Effector CD4-positive, alpha-beta T cell (primary cell): ENCODE results near the gene USP49.

Source experiments
- DNase-seq: peaks from one replicate; pipeline ENCODE4 v3.0.0-alpha.2; 2020

The USP49 gene

DNA sequence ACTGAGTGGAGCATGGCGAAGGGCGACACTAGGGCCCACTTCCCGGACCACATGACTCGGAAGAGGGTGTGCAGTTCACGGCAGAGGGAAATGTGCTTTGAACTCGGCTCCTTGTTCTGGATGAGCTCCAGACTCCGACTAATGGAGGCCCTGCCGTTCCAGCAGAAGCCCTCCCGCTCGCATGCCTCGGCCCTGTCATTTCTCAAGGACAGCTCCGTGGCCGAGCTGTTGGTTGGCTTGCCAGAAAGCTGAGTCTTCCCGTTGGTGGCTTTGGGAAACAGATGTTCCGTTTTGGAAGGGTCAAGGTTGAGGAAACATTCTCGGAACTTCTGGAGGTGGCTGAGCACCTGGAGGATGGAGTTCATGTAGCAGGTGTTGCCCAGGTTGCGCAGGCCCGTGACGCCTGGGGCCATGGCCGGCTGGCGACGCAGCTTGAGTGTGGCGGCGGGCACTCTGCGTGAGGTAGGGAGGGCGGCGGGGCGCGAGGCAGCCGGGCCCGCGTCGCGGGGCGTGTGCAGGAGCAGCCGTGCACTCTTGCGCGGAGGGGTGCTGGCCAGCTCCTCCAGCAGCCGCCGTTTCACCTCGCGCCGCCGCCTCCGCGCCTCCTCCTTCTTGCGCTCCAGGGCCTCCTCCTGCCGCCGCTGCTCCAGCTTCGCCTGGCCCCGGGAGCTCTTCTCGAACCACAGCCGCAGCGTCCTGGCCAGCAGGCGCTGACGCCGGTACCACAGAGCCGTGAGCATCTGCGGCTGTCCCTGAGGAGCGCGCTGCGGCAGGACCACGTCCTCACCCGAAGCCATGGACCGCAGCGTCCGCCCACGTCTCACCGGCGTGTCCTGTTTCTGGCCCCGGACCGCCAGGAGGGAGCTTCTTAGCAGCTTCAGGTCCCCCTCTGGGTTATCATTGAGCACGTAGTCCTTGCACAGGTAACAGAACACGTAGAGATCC is 89.1 kb downstream of the USP49 start:
- DNase-seq = no peak

GRCh38 chr6:41801380-41801779 is 93.8 kb downstream of the USP49 start:
- no peak for DNase-seq

- DNase-seq = no peak
These were observed 95.6 kb downstream of the USP49 start for GRCh38 chr6:41799559-41799911.

GRCh38 chr6:41798901-41799558 is 96.1 kb downstream of the USP49 start:
- no peak for DNase-seq

DNA sequence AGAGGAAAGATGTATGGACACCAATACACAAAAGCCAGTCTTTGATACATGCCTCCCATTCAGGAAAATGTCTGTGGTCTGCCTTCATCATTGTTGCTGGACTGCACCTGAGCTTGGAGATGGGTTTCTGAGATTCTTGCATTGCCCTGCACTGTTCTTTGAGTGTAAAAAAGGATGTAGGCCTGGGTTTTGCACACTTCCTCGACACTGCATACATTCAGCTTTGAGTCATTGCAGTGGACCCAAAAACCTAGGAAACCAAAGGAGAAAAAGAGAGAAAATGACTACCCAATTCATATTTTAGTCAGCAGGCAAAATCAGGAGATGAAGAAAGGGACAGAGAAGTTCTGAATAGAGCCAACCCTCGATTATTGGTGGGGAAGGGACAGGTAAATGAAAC is 98.7 kb downstream of the USP49 start:
- no peak for DNase-seq

GRCh38 chr6:41791984-41792383 is 103.2 kb downstream of the USP49 start:
- no peak for DNase-seq

- no peak for DNase-seq
These were observed 103.9 kb downstream of the USP49 start for GRCh38 chr6:41791305-41791704.

DNA sequence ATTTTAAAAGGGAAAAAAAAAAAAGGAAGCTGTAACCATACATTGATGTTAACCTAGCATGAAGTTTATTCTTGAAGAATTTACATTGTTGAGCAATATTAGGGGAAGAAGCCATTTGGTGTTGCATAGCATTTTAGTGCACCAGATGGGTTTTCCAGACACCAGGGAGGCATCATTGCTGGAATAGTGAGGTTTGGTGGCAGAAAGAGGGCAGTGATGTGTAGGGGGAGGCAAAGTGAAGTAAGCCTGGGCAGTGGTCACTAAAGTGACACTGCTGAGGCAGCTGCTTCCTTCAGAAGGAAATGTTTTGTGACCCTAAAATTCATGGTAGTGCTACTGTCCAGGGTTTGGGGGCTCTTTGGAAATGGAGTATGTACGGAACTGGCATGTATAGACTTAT is 105.1 kb downstream of the USP49 start:
- DNase-seq = no peak

- no peak for DNase-seq
These were observed 105.8 kb downstream of the USP49 start for GRCh38 chr6:41789390-41789724.

- DNase-seq = peak; percentile 94
These were observed 107.8 kb downstream of the USP49 start, which contains the start of gene TOMM6 for GRCh38 chr6:41787219-41787917. TOMM6 (plus strand) TSS chr6:41787694; CDS start chr6:41787698, 4 bp downstream.

DNA sequence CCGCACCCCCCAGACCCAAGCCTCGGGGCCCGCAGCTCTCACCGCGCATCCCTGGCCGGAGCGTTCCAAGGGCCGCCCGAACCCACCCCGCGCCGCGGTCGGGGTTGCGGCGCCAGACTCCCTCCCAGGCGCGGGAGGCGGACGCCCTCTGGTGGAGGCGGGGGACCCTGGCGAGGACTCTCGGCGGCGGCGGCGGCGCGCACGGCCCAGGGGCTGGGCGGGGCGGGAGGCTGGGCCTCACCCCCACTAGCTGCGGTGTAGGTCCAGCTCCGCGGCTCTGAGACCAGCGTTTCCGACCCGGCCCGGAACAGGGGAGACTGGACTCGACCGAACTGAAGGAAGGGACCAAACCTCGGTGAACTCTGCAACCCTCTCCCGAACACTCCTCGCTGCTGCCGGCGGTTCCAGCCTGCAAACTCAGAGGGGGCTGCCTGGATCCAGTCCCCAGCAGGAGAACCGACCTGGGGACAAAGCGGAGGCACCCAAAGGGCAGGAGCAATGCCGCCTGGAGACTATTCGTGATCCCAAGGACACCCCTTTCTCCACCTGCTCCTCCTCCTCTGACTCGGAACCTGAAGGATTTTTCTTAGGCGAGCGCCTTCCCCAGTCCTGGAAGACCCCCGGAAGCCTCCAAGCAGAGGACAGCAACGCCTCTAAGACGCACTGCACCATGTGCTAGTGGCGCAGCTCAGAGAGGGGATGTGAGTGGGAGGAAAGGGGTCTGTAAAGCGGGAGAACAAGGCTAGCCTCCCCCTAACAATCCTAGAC is 108.5 kb downstream of the USP49 start:
- DNase-seq = peak; percentile 85

GRCh38 chr6:41785689-41786450 is 109.3 kb downstream of the USP49 start:
- no peak for DNase-seq

DNA sequence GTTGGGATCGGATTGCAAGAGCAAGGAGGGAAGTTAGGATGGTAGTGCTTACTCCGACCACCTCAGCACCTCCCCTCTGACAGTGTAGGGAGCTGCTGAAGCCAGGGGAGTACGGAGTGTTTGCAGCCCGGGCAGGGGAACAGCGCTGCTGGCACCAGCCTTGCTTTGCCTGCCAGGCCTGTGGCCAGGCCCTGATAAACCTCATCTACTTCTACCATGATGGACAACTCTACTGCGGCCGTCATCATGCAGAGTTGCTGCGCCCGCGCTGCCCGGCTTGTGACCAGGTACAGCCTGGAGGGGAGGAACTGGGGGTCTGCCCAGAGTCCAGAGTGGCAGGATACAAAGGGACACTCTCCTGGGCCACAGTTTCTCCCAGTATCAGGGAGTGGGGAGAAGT is 109.9 kb downstream of the USP49 start:
- DNase-seq = no peak

GRCh38 chr6:41784581-41785171 is 110.5 kb downstream of the USP49 start:
- no peak for DNase-seq

- no peak for DNase-seq
These were observed 111.9 kb downstream of the USP49 start for GRCh38 chr6:41783106-41783780.

- no peak for DNase-seq
These were observed 113.8 kb downstream of the USP49 start for GRCh38 chr6:41781366-41781730.

GRCh38 chr6:41780551-41781365 is 114.4 kb downstream of the USP49 start, which contains the start of gene PRICKLE4:
PRICKLE4 (plus strand) TSS chr6:41780782; CDS start chr6:41783474, 2,692 bp downstream.
- no peak for DNase-seq

- DNase-seq = peak; percentile 99
These were observed 115.2 kb downstream of the USP49 start, which contains the start of gene FRS3 for GRCh38 chr6:41779788-41780550. FRS3 (minus strand) TSS chr6:41779900; CDS start chr6:41776987, 2,913 bp downstream.

DNA sequence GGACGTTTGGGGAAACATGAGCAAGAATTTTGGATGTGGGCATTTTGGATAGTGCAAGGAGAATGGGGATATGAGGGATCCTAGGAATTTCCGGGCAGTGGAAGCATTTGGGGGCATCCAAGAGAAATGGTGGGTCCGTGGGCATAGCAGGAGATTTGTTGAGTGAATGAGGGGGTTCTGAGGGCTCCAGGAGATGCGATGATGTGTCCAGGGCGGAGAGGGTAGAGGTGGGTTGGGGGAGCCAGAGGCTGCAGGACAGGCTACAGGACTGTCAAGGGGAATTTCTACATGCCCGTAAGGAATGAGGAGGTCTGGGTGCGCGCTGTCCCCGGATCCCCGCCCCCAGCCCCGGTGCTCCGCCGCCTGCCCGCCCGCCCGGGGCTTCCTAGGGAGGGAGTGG is 115.8 kb downstream of the USP49 start:
- no peak for DNase-seq
